Measurements from ENCODE around the gene AGTRAP.
A peak's percentile ranks its signal among the peaks of the same experiment; 100 is the strongest.

AGTRAP gene

GRCh38 chr1:11740258-11741192 is 4.6 kb downstream of the AGTRAP start:
- ChIA-PET POLR2A (ENCODE audit: low non-redundant PET) (no interaction called here), CTCF (interaction anchor here (0.6 kb wide), 1 partner anchor 405 kb away, joined by 3 read pairs; no protein-coding TSS in a partner anchor)

DNA sequence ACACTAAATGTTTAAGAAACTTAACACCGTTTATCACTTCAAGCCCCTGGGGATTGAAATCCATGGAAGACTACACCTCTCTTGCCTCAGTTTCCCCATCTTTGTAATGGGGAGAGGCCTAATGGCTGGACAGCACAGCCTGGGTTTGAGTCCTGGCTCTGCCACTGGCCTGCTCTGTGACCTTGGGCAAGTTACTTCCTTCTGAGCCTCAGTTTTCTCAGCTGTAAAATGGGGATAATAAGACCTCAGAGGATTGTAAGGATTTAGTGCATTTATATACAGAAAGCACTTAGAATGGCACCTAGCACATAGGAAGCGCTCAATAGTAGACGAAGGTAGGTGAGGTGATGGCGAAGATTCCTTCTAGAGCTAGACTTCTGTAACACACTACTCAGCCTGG is 5.5 kb downstream of the AGTRAP start:
- TF ChIP-seq CTCF (conservative IDR thresholded peaks at IDR 0.05; ENCODE audit: low read depth): no peak
- ChIA-PET CTCF (no interaction called here), POLR2A (ENCODE audit: low non-redundant PET) (no interaction called here)
- DNase-seq (ENCODE audit: low spot score): no peak
- H3K27ac ChIP-seq: peak overlapping the region; percentile 98; the same call in 1 of the 2 replicates

More at GRCh38 chr1:11740258-11741192, 4.6 kb downstream of the AGTRAP start:
- no peak for TF ChIP-seq CTCF (conservative IDR thresholded peaks at IDR 0.05; ENCODE audit: low read depth)
- peak overlapping the region; percentile 98 for H3K27ac ChIP-seq
- no peak for DNase-seq (ENCODE audit: low spot score)

GRCh38 chr1:11741919-11742558 is 6.1 kb downstream of the AGTRAP start:
- DNase-seq (ENCODE audit: low spot score): no peak
- ChIA-PET POLR2A (ENCODE audit: low non-redundant PET) (no interaction called here), CTCF (no interaction called here)
- H3K27ac ChIP-seq: 0 out of 2 replicates have a peak overlapping the region, but pooled peaks have one; percentile 24
- no peak for TF ChIP-seq CTCF (conservative IDR thresholded peaks at IDR 0.05; ENCODE audit: low read depth)

DNA sequence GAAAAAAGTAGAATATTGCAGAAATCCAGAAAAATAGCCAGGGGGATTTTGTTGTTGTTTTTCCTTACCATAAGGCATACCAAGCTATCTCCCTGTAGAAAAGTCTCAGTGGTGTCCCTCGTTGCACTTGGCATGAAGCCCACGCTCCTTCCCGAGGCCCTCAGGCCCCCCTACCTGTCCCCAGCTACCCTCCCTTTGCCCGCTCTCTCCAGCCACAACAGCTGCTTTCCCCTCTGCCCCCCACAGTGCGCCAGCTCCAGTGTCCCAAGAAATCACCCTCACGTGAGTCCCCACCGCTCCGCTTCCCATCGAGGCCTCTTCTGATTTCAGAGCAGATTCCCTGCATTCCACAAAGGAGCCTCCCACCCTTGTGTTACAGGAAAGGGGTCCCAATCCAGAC is 8.4 kb downstream of the AGTRAP start:
- no peak for DNase-seq (ENCODE audit: low spot score)
- CTCF ChIA-PET: interaction anchor here (1.0 kb wide), 1 partner anchor 99 kb away, joined by 4 read pairs; no protein-coding TSS in a partner anchor
- no peak overlapping the region for H3K27ac ChIP-seq

DNA sequence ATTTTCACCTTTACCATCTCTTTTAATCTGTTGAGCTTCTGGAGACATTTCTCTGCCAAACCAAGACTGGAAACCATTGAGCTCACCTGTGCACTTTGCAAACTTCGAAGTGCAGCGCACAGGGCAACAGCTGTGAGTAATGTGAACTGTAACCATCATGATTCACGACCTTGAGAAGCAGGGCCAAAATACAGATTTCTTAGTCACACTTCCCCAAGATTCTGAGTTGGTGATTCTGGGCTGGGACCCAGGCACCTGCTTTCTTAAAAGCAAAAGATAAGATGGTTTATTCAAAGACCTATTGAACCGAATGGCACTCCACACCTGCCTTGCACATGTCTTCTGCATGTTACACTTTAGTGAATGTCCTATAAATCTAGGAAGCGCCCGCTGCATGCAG is 10.2 kb downstream of the AGTRAP start:
- TF ChIP-seq CTCF (conservative IDR thresholded peaks at IDR 0.05; ENCODE audit: low read depth): no peak
- ChIA-PET CTCF (no interaction called here), POLR2A (ENCODE audit: low non-redundant PET) (interaction anchor here (0.6 kb wide), 1 partner anchor 57 kb away, joined by 3 read pairs; no protein-coding TSS in a partner anchor)
- DNase-seq (ENCODE audit: low spot score): no peak
- H3K27ac ChIP-seq: peak overlapping the region; percentile 20; the same call in 1 of the 2 replicates

More for the DNA sequence above, 8.4 kb downstream of the AGTRAP start:
- POLR2A ChIA-PET (ENCODE audit: low non-redundant PET): no interaction called here
- no peak for TF ChIP-seq CTCF (conservative IDR thresholded peaks at IDR 0.05; ENCODE audit: low read depth)

- no peak for DNase-seq (ENCODE audit: low spot score)
- no peak for TF ChIP-seq CTCF (conservative IDR thresholded peaks at IDR 0.05; ENCODE audit: low read depth)
- ChIA-PET POLR2A (ENCODE audit: low non-redundant PET) (no interaction called here), CTCF (interaction anchor here (0.7 kb wide), 1 partner anchor 59 kb away, joined by 3 read pairs; no protein-coding TSS in a partner anchor)
- H3K27ac ChIP-seq: 0 out of 2 replicates have a peak overlapping the region, but pooled peaks have one; percentile 1
Measured at GRCh38 chr1:11746795-11747487, 11.0 kb downstream of the AGTRAP start.

All from RWPE1 (cell line).